Parathyroid adenoma (tissue), 2 donors: Measurements from ENCODE around the gene VAV1.

Source experiments
- H2AFZ ChIP-seq: fragments of 300-600 bp; sonication (generic); one replicate; pipeline ENCODE4 v1.7.0; 2017; ENCODE audit warnings: antibody characterized with exemption, mild to moderate bottlenecking
- H3K27ac ChIP-seq: fragments of 300-600 bp; sonication (generic); one replicate; pipeline ENCODE4 v1.7.0; 2017
- H3K27me3 ChIP-seq: fragments of 300-600 bp; sonication (generic); one replicate; pipeline ENCODE4 v1.7.0; 2017; ENCODE audit warnings: low read length; ENCODE audit not compliant: control insufficient read depth, insufficient read depth
- H3K36me3 ChIP-seq: fragments of 300-600 bp; sonication (generic); one replicate; pipeline ENCODE4 v1.7.0; 2017; ENCODE audit warnings: low read length; ENCODE audit not compliant: control insufficient read depth, insufficient read depth
- H3K4me1 ChIP-seq: fragments of 300-600 bp; sonication (generic); one replicate; pipeline ENCODE4 v1.7.0; 2017; ENCODE audit warnings: control low read depth
- H3K4me2 ChIP-seq: fragments of 300-600 bp; sonication (generic); one replicate; pipeline ENCODE4 v1.7.0; 2017; ENCODE audit warnings: low read length
- H3K4me3 ChIP-seq: fragments of 300-600 bp; sonication (generic); one replicate; pipeline ENCODE4 v1.7.0; 2017; ENCODE audit warnings: low read depth, low read length
- H3K79me2 ChIP-seq: fragments of 300-600 bp; sonication (generic); one replicate; pipeline ENCODE4 v1.7.0; 2017; ENCODE audit warnings: control low read depth
- H3K9ac ChIP-seq: fragments of 300-600 bp; sonication (generic); one replicate; pipeline ENCODE4 v1.7.0; 2017; ENCODE audit warnings: mild to moderate bottlenecking
- H3K9me3 ChIP-seq: fragments of 300-600 bp; sonication (generic); one replicate; pipeline ENCODE4 v1.7.0; 2017; ENCODE audit warnings: low read length; ENCODE audit not compliant: control insufficient read depth
- CTCF ChIP-seq: fragments of 300-600 bp; sonication (generic); IDR thresholded peaks from one replicate; pipeline ENCODE4 v1.7.0; 2017; ENCODE audit warnings: antibody characterized with exemption, mild to moderate bottlenecking
- donor health status: primary hyperparathyroidism.

VAV1 gene

GRCh38 chr19:6730941-6731670, 41.4 kb upstream of the VAV1 start:
- Histone ChIP-seq H3K27ac (no peak overlapping the region), H2AFZ (no peak overlapping the region), H3K9ac (no peak overlapping the region), H3K4me1 (peaks cover 1% of the 10 kb centered on the region), H3K36me3 (no peaks in the 10 kb centered on the region), H3K4me2 (no peak overlapping the region), H3K27me3 (no peaks in the 10 kb centered on the region), H3K4me3 (no peak overlapping the region), H3K79me2 (no peaks in the 10 kb centered on the region), H3K9me3 (no peaks in the 10 kb centered on the region)
- no peak for TF ChIP-seq CTCF

GRCh38 chr19:6731822-6732221, 40.7 kb upstream of the VAV1 start:
- no peaks in the 10 kb centered on the region for H3K36me3 ChIP-seq
- no peak for TF ChIP-seq CTCF

GRCh38 chr19:6732803-6733337, 39.6 kb upstream of the VAV1 start:
- no peak overlapping the region for H3K4me3 ChIP-seq

More at GRCh38 chr19:6731822-6732221, 40.7 kb upstream of the VAV1 start:
- H2AFZ ChIP-seq: no peak overlapping the region
- no peaks in the 10 kb centered on the region for H3K79me2 ChIP-seq
- no peak overlapping the region for H3K27ac ChIP-seq
- H3K9me3 ChIP-seq: no peaks in the 10 kb centered on the region
- no peak overlapping the region for H3K4me3 ChIP-seq
- H3K27me3 ChIP-seq: no peaks in the 10 kb centered on the region
- H3K9ac ChIP-seq: no peak overlapping the region
- peaks cover 5% of the 10 kb centered on the region for H3K4me1 ChIP-seq
- no peak overlapping the region for H3K4me2 ChIP-seq

GRCh38 chr19:6733338-6734095, 39.0 kb upstream of the VAV1 start:
- H2AFZ ChIP-seq: no peak overlapping the region
- no peak overlapping the region for H3K27ac ChIP-seq
- TF ChIP-seq CTCF: no peak
- H3K4me3 ChIP-seq: no peak overlapping the region
- no peak overlapping the region for H3K4me2 ChIP-seq
- peaks cover 10% of the 10 kb centered on the region for H3K4me1 ChIP-seq
- H3K9ac ChIP-seq: no peak overlapping the region
- no peaks in the 10 kb centered on the region for H3K36me3 ChIP-seq
- no peaks in the 10 kb centered on the region for H3K27me3 ChIP-seq
- no peaks in the 10 kb centered on the region for H3K79me2 ChIP-seq
- no peaks in the 10 kb centered on the region for H3K9me3 ChIP-seq

More at GRCh38 chr19:6732803-6733337, 39.6 kb upstream of the VAV1 start:
- Histone ChIP-seq H3K27me3 (no peaks in the 10 kb centered on the region), H3K27ac (no peak overlapping the region), H3K4me1 (peaks cover 5% of the 10 kb centered on the region), H3K9me3 (no peaks in the 10 kb centered on the region), H2AFZ (no peak overlapping the region), H3K79me2 (no peaks in the 10 kb centered on the region), H3K36me3 (no peaks in the 10 kb centered on the region), H3K9ac (no peak overlapping the region), H3K4me2 (no peak overlapping the region)
- TF ChIP-seq CTCF: no peak
